GM21723 (cell line): ENCODE results near the gene RNGTT.
A peak's percentile ranks its signal among the peaks of the same experiment; 100 is the strongest.
"Not testable (repeated sequence)": the region's sequence is repeated elsewhere in the genome, so short reads cannot be mapped to it uniquely, and the experiment has no call there.

ENCODE experiments used
- ATAC-seq: cut with Tn5 transposase; IDR thresholded peaks from one replicate; pipeline ENCODE4 v1.9.1; 2021; ENCODE audit warnings: mild to moderate bottlenecking, moderate library complexity; ENCODE audit not compliant: unreplicated experiment

The RNGTT gene

GRCh38 chr6:88823998-88824397, 139.4 kb downstream of the RNGTT start:
- no peak for ATAC-seq

- ATAC-seq = no peak
Measured at GRCh38 chr6:88815491-88815890, 147.9 kb downstream of the RNGTT start.

GRCh38 chr6:88814909-88815308, 148.5 kb downstream of the RNGTT start:
- no peak for ATAC-seq

GRCh38 chr6:88813045-88813444, 150.4 kb downstream of the RNGTT start:
- ATAC-seq = no peak

GRCh38 chr6:88810701-88811100, 152.7 kb downstream of the RNGTT start:
- ATAC-seq = no peak

- ATAC-seq = no peak
Measured at GRCh38 chr6:88810089-88810488, 153.3 kb downstream of the RNGTT start.

GRCh38 chr6:88808381-88808780, 155.0 kb downstream of the RNGTT start:
- ATAC-seq = no peak

GRCh38 chr6:88807622-88808021, 155.8 kb downstream of the RNGTT start:
- ATAC-seq = no peak

GRCh38 chr6:88806728-88807127, 156.7 kb downstream of the RNGTT start:
- ATAC-seq = no peak

- no peak for ATAC-seq
Measured at GRCh38 chr6:88804701-88805100, 158.7 kb downstream of the RNGTT start.

GRCh38 chr6:88785478-88785877, 177.9 kb downstream of the RNGTT start:
- no peak for ATAC-seq

GRCh38 chr6:88780714-88781389, 182.6 kb downstream of the RNGTT start:
- peak; percentile 78 for ATAC-seq

GRCh38 chr6:88775866-88776571, 187.4 kb downstream of the RNGTT start:
- no peak for ATAC-seq

GRCh38 chr6:88768114-88768513, 195.3 kb downstream of the RNGTT start:
- ATAC-seq = not testable (repeated sequence)

GRCh38 chr6:88764081-88764480, 199.3 kb downstream of the RNGTT start:
- ATAC-seq = no peak

- ATAC-seq = no peak
Measured at GRCh38 chr6:88763160-88763559, 200.3 kb downstream of the RNGTT start.

- ATAC-seq = peak; percentile 61
Measured at GRCh38 chr6:88761237-88762031, 202.0 kb downstream of the RNGTT start.

GRCh38 chr6:88760091-88760490, 203.3 kb downstream of the RNGTT start:
- no peak for ATAC-seq

GRCh38 chr6:88750936-88751335, 212.5 kb downstream of the RNGTT start:
- no peak for ATAC-seq

GRCh38 chr6:88749849-88750248, 213.6 kb downstream of the RNGTT start:
- no peak for ATAC-seq

GRCh38 chr6:88748141-88748540, 215.3 kb downstream of the RNGTT start:
- no peak for ATAC-seq

GRCh38 chr6:88741939-88742338, 221.5 kb downstream of the RNGTT start:
- no peak for ATAC-seq
